Activated CD4-positive, alpha-beta T cell treated with anti-CD3 and anti-CD28 coated beads, Interleukin-2, amount 10 ng/mL, durations not matched to agents 24 days and 14 days (primary cell): ENCODE results near the gene PPP2R3A. TPM values are rescaled to one million over a fixed set of nuclear protein-coding genes. Genes with fewer than 3 reads are reported as not detected.
"Not testable (repeated sequence)": the region's sequence is repeated elsewhere in the genome, so short reads cannot be mapped to it uniquely, and the experiment has no call there.

Experiments
- DNase-seq: peaks from one replicate; pipeline ENCODE4 v3.0.0; 2022
- H3K27ac Mint-ChIP-seq: one replicate; pipeline ENCODE4 v1.8.0; 2022; ENCODE audit warnings: mild to moderate bottlenecking, mixed read lengths
- H3K27me3 Mint-ChIP-seq: one replicate; pipeline ENCODE4 v1.8.0; 2022; ENCODE audit warnings: mixed read lengths
- H3K36me3 Mint-ChIP-seq: one replicate; pipeline ENCODE4 v1.8.0; 2022; ENCODE audit warnings: low read depth, mild to moderate bottlenecking, mixed read lengths
- H3K4me1 Mint-ChIP-seq: one replicate; pipeline ENCODE4 v1.8.0; 2021; ENCODE audit warnings: mixed read lengths
- H3K4me3 Mint-ChIP-seq: one replicate; pipeline ENCODE4 v1.8.0; 2022; ENCODE audit warnings: mild to moderate bottlenecking, moderate library complexity, mixed read lengths
- H3K9me3 Mint-ChIP-seq: one replicate; pipeline ENCODE4 v1.8.0; 2021; ENCODE audit warnings: mixed read lengths
- intact Hi-C: fragments of 100-400 bp; cut with micrococcal nuclease; formaldehyde crosslinking; loops from one replicate; pipeline ENCODE4 v1.15.1; 2023
- total RNA-seq: library from RNA; stranded (reverse); gene quantifications from 2 replicates; pipeline ENCODE4 v1.2.3, GENCODE V29; 2022

The PPP2R3A gene
- total RNA-seq, 1 donor from 2014 or later = 0.49 TPM

GRCh38 chr3:136184703-136185102 is 219.2 kb downstream of the PPP2R3A start:
- intact Hi-C loops = no loop called here
- H3K9me3 Mint-ChIP-seq = no peaks in the 10 kb centered on the region
- peaks cover 51% of the 10 kb centered on the region for H3K4me1 Mint-ChIP-seq
- H3K4me3 Mint-ChIP-seq = no peak overlapping the region
- no peaks in the 10 kb centered on the region for H3K27me3 Mint-ChIP-seq
- peaks cover 11% of the 10 kb centered on the region for H3K36me3 Mint-ChIP-seq
- DNase-seq = no peak
- H3K27ac Mint-ChIP-seq = no peak overlapping the region

GRCh38 chr3:136186344-136186743 is 220.8 kb downstream of the PPP2R3A start:
- peak overlapping the region; percentile 4 for H3K4me3 Mint-ChIP-seq
- no peak overlapping the region for H3K27ac Mint-ChIP-seq
- intact Hi-C loops = no loop called here
- peaks cover 22% of the 10 kb centered on the region for H3K36me3 Mint-ChIP-seq
- no peaks in the 10 kb centered on the region for H3K9me3 Mint-ChIP-seq
- DNase-seq = peak; percentile 66
- peaks cover 62% of the 10 kb centered on the region for H3K4me1 Mint-ChIP-seq
- H3K27me3 Mint-ChIP-seq = no peaks in the 10 kb centered on the region

DNA sequence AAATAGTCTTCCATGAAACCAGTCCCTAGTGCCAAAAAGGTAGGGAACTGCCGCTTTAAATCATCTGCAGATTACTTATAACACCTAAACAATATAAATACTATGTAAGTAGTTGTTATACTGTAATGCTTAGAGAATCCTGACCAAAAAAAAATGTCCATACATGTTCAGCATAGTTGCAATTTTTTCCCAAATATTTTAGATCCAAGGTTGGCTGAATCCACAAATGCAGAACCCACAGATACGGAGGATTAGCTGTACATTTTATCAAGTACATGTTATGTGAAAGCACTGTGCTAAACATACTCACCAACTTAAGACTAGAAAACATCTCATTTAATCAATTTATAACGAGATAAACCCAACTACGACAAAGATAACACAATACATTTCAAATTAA is 221.3 kb downstream of the PPP2R3A start:
- Mint-ChIP-seq H3K36me3 (peaks cover 26% of the 10 kb centered on the region), H3K27ac (no peak overlapping the region), H3K4me3 (no peak overlapping the region), H3K9me3 (no peaks in the 10 kb centered on the region), H3K27me3 (no peaks in the 10 kb centered on the region), H3K4me1 (peaks cover 66% of the 10 kb centered on the region)
- no peak for DNase-seq
- intact Hi-C loops = no loop called here

- Mint-ChIP-seq H3K4me3 (peak overlapping the region; percentile 56), H3K27ac (no peak overlapping the region), H3K9me3 (no peaks in the 10 kb centered on the region), H3K4me1 (peaks cover 68% of the 10 kb centered on the region), H3K27me3 (no peaks in the 10 kb centered on the region), H3K36me3 (peaks cover 31% of the 10 kb centered on the region)
- intact Hi-C loops = no loop called here
- DNase-seq = no peak
Measured at GRCh38 chr3:136187868-136188267, 222.3 kb downstream of the PPP2R3A start.

DNA sequence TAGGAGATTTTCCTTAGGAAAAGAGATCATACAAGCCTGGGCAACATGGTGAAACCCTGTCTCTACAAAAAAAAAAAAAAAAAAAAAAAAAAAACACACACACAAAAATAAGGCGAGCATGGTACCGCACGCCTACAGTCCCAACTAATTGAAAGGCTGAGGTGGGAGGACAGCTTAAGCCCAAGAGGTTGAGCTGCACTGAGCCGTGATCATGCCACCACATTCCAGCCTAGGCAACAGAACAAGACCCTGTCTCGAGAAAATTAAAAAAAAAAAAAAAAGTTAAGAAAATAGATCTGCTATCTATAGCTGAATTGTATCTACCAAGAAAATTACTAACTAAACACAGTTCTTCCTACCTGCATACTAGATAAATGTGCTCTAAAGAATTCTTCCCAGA is 223.5 kb downstream of the PPP2R3A start:
- Mint-ChIP-seq H3K27ac (peak overlapping the region; percentile 15), H3K9me3 (no peaks in the 10 kb centered on the region), H3K4me3 (peak overlapping the region; percentile 56), H3K36me3 (peaks cover 38% of the 10 kb centered on the region), H3K27me3 (no peaks in the 10 kb centered on the region), H3K4me1 (peaks cover 69% of the 10 kb centered on the region)
- intact Hi-C loops = no loop called here
- DNase-seq = no peak

- no peak overlapping the region for H3K27ac Mint-ChIP-seq
- H3K4me3 Mint-ChIP-seq = peak overlapping the region; percentile 98
- peaks cover 70% of the 10 kb centered on the region for H3K4me1 Mint-ChIP-seq
- H3K36me3 Mint-ChIP-seq = peaks cover 48% of the 10 kb centered on the region
- DNase-seq = no peak
- intact Hi-C loops = loop anchor here (5.0 to 10.0 kb wide), 2 partner anchors 113 to 735 kb away; no protein-coding TSS in a partner anchor
- no peaks in the 10 kb centered on the region for H3K9me3 Mint-ChIP-seq
- no peaks in the 10 kb centered on the region for H3K27me3 Mint-ChIP-seq
Measured at GRCh38 chr3:136189859-136190617, 224.5 kb downstream of the PPP2R3A start.

DNA sequence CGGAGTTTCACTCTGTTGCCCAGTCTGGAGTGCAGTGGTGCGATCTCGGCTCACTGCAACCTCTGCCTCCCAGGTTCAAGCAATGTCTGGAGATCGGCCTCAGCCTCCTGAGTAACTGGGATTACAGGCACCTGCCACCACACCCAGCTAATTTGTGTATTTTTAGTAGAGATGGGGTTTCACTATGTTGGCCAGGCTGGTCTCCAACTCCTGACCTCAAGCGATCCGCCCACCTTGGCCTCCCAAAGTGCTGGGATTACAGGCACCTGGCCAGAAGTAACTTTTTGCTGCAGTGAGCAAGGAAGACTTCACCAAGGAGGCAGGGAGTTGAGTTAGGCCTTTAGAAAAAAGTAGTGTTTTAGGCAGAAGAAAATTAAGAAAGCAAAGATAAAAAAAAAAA is 226.7 kb downstream of the PPP2R3A start:
- intact Hi-C loops = loop anchor here (5.0 to 10.0 kb wide), 2 partner anchors 115 to 733 kb away; no protein-coding TSS in a partner anchor
- H3K4me3 Mint-ChIP-seq = peak overlapping the region; percentile 98
- H3K4me1 Mint-ChIP-seq = peaks cover 63% of the 10 kb centered on the region
- H3K27me3 Mint-ChIP-seq, H3K9me3 Mint-ChIP-seq: not testable (repeated sequence)
- peaks cover 49% of the 10 kb centered on the region for H3K36me3 Mint-ChIP-seq
- peak; percentile 62 for DNase-seq
- H3K27ac Mint-ChIP-seq = peak overlapping the region; percentile 72

GRCh38 chr3:136192831-136193230 is 227.3 kb downstream of the PPP2R3A start:
- Mint-ChIP-seq H3K4me1 (peaks cover 69% of the 10 kb centered on the region), H3K36me3 (peaks cover 49% of the 10 kb centered on the region)

GRCh38 chr3:136193278-136194054 is 227.9 kb downstream of the PPP2R3A start:
- DNase-seq = peak; percentile 68
- Mint-ChIP-seq H3K27me3 (peaks cover 5% of the 10 kb centered on the region), H3K27ac (peak overlapping the region; percentile 96), H3K4me3 (peak overlapping the region; percentile 98), H3K4me1 (peaks cover 69% of the 10 kb centered on the region), H3K36me3 (peaks cover 49% of the 10 kb centered on the region), H3K9me3 (no peaks in the 10 kb centered on the region)
- intact Hi-C loops = loop anchor here (5.0 to 10.0 kb wide), 2 partner anchors 116 to 731 kb away; no protein-coding TSS in a partner anchor

More at GRCh38 chr3:136192831-136193230, 227.3 kb downstream of the PPP2R3A start:
- no peak for DNase-seq
- Mint-ChIP-seq H3K9me3 (no peaks in the 10 kb centered on the region), H3K27me3 (peaks cover 5% of the 10 kb centered on the region), H3K4me3 (peak overlapping the region; percentile 98), H3K27ac (peak overlapping the region; percentile 96)
- intact Hi-C loops = loop anchor here (5.0 to 10.0 kb wide), 2 partner anchors 116 to 732 kb away; no protein-coding TSS in a partner anchor

DNA sequence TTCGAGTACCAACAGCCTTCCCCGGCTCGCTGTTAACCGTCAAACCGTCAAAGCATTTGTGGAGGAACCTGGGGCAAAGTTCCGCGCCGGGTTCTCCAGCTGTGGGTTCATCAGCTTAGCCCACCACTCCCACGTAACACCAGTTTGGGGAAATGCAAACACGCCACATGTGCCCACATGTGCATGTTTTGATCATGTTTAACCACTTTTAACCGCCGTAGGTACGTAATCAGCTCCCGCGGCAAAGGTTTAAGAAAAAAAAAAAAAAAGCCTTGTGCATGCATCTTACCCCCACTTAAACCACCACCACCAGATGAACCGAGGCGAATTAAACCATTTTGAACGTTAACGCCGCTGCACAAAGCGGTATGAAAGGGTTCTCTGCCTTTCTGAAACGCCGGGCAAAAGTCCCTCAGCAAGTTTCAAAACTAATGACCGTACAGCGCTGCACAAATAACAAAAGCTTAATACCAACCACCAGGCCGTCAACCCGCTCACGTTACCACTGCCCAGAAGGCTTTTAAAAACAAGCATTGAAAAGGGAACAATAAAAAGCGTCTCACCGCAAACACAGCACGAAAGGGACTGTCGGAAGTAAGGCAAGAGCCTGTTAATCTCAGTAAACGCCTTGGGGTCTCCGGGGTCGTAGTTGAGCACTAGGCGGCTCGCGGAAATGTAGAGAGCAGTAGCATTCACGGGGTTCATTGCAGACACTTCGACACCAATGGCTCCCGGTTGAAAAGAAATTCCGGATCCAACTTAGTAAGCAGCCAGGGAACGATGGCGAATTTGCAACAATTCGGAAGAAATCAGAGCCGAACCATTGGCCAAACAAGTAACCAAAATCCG is 229.1 kb downstream of the PPP2R3A start:
- peaks cover 59% of the 10 kb centered on the region for H3K4me1 Mint-ChIP-seq
- intact Hi-C loops = loop anchor here (5.0 to 10.0 kb wide), 3 partner anchors 117 to 1873 kb away; no protein-coding TSS in a partner anchor
- peak overlapping the region; percentile 98 for H3K4me3 Mint-ChIP-seq

DNA sequence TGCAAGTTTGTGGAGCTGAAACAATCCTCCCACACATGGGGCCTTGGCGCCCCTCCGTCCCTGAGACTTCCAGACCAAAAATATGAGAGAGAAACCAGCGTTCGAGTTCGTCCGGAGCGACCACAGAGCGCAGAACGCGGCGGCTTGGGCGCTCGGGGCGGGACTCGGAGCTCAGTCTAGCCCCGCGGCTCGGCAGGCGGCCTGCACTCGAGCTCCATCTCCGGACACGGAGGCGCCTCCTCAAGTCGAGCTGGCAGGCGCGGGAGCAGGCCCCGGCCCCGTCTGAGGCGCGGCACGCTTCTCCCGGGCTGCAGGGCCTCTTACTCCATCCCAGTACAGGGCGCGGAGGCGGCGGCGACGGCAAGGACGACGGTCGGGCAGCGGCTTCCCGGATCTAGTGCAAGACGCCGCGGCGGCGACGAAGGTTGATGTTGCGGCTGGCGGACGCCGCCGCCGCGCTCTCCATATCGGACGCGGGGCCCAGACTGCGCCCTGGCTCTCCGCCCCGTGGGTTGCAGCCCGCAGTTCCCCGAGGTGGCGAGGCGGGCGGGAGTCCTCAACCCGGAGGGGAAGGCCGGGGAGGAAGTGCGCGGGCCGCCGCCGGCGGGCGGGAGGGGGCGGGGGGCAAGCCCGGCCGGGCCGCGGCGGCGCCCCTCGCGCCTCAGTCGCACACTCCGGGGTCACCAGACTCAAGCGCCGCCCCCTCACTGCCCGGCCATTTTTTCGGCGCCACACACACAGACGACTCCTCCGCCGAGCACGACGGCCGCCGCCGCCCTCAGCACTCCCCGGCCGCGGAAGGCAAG is 229.9 kb downstream of the PPP2R3A start:
- intact Hi-C loops = loop anchor here (1.0 to 10.0 kb wide), 10 partner anchors 24 to 1872 kb away; partner anchors contain the start of genes CEP63, NCK1, PCCB and SLC35G2
- Mint-ChIP-seq H3K9me3 (no peaks in the 10 kb centered on the region), H3K4me3 (peak overlapping the region; percentile 98), H3K4me1 (peaks cover 54% of the 10 kb centered on the region), H3K36me3 (peaks cover 41% of the 10 kb centered on the region), H3K27me3 (peaks cover 7% of the 10 kb centered on the region), H3K27ac (peak overlapping the region; percentile 96)
- peak; percentile 93 for DNase-seq

More for the DNA sequence above, 229.1 kb downstream of the PPP2R3A start:
- Mint-ChIP-seq H3K27me3 (peaks cover 5% of the 10 kb centered on the region), H3K27ac (peak overlapping the region; percentile 96), H3K9me3 (no peaks in the 10 kb centered on the region), H3K36me3 (peaks cover 45% of the 10 kb centered on the region)
- peak; percentile 85 for DNase-seq

DNA sequence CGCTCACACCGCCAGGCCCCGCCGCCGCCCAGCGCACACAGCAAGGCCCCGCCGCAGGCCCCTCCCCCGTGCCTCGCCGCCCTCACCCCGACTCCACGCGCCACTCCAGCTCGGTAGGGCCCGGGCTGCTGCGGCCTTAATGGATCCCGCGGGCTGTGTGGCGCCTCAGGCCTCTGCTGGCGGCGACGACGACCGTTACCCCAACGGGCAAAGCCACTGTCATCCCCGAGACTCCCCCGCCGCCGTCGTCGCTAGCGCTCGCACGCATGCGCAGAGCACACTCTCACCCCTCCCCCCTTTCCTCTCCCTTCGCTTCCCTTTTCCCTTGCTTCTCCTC is 230.5 kb downstream of the PPP2R3A start, which contains the start of gene MSL2:
Gene MSL2 (minus strand): TSS at position 272 of the 337 bp plus-strand sequence. CDS start 1,222 bp downstream, outside the sequence.
- Mint-ChIP-seq H3K36me3 (peaks cover 35% of the 10 kb centered on the region), H3K9me3 (no peaks in the 10 kb centered on the region), H3K27ac (peak within 1 kb of the TSS; percentile 96), H3K27me3 (peaks cover 7% of the 10 kb centered on the region), H3K4me3 (peak within 1 kb of the TSS; percentile 98), H3K4me1 (peaks cover 48% of the 10 kb centered on the region)
- no peak for DNase-seq
- intact Hi-C loops = loop anchor here (1.0 to 10.0 kb wide), 10 partner anchors 25 to 1871 kb away; partner anchors contain the start of genes CEP63, NCK1, PCCB and SLC35G2
